Panc1 (cell line): ENCODE measurements around the gene SLC30A4. TPM values are rescaled to one million over a fixed set of nuclear protein-coding genes. Genes with fewer than 3 reads are reported as not detected.

ENCODE experiments used
- ATAC-seq: fragments of 200-7000 bp; cut with Tn5 transposase; 2 replicates; pipeline ENCODE4 v1.9.1; 2020; ENCODE audit warnings: mild to moderate bottlenecking, moderate library complexity
- BruUV-seq: library from RNA; stranded (reverse); fragments of 400-500 nt; replicated peaks from 2 replicates; lab custom pipeline; 2021; lab: Mats Ljungman, UMichigan
- CTCF ChIA-PET: fragments of 300-600 bp; sonication (Branson Sonifier 250); formaldehyde crosslinking; loops from one replicate; lab custom pipeline; 2022; ENCODE audit warnings: antibody characterized with exemption; lab: Charles Lee
- POLR2A ChIA-PET: fragments of 300-600 bp; sonication (Branson Sonifier 250); formaldehyde crosslinking; loops from one replicate; lab custom pipeline; 2022; ENCODE audit warnings: antibody characterized with exemption; lab: Charles Lee
- DNase-seq: peaks from one replicate; pipeline ENCODE4 v3.0.0-alpha.2; 2010; ENCODE audit warnings: low read depth, low spot score
- H3K27ac ChIP-seq: 2 replicates; pipeline ENCODE4 v1.5.1; 2011; ENCODE audit warnings: mild to moderate bottlenecking, low read length, inconsistent platforms
- H3K27me3 ChIP-seq: fragments of 200-500 bp; sonication (Bioruptor generic); 2 replicates; pipeline ENCODE4 v1.6.0; 2014; ENCODE audit warnings: low read length, inconsistent platforms; ENCODE audit not compliant: control insufficient read depth, insufficient read depth
- H3K36me3 ChIP-seq: fragments of 200-500 bp; sonication (Bioruptor generic); 2 replicates; pipeline ENCODE4 v1.5.1; 2014; ENCODE audit warnings: inconsistent platforms, mild to moderate bottlenecking, low read length, moderate library complexity; ENCODE audit not compliant: control insufficient read depth, insufficient read depth
- H3K4me1 ChIP-seq: 2 replicates; pipeline ENCODE4 v1.5.1; 2011; ENCODE audit warnings: inconsistent platforms, mild to moderate bottlenecking, low read length, moderate library complexity; ENCODE audit not compliant: control insufficient read depth, insufficient read depth
- H3K4me3 ChIP-seq, 2 experiments: 2 replicates each; pipeline ENCODE4 v1.5.1; 2011 to 2012; ENCODE audit warnings: low read depth in 2 of 2, low read length in 2 of 2, mild to moderate bottlenecking in 2 of 2, inconsistent platforms in 1 of 2, moderate library complexity in 1 of 2
- H3K9me3 ChIP-seq: fragments of 200-500 bp; sonication (Bioruptor generic); 2 replicates; pipeline ENCODE4 v1.5.1; 2014; ENCODE audit warnings: low read depth, mild to moderate bottlenecking, inconsistent platforms, low read length, moderate library complexity; ENCODE audit not compliant: control insufficient read depth, insufficient read depth
- CTCF ChIP-seq: fragments of 450-650 bp; IDR thresholded peaks from 2 replicates; pipeline ENCODE4 v1.5.1; 2017; ENCODE audit warnings: mild to moderate bottlenecking
- POLR2AphosphoS5 ChIP-seq: IDR thresholded peaks from 2 replicates; pipeline ENCODE4 v1.6.1; 2012; ENCODE audit warnings: mild to moderate bottlenecking, low read depth, low read length, moderate library complexity
- REST ChIP-seq, 2 experiments: IDR thresholded peaks; 2 replicates each; pipeline ENCODE4 v1.6.1; 2011 to 2012; ENCODE audit warnings: low read depth in 2 of 2, control low read depth in 1 of 2, low read length in 1 of 2, mild to moderate bottlenecking in 1 of 2, moderate library complexity in 1 of 2; ENCODE audit not compliant: insufficient read depth in 1 of 2
- SIN3A ChIP-seq: IDR thresholded peaks from 2 replicates; pipeline ENCODE4 v1.6.1; 2012; ENCODE audit warnings: low read depth, mild to moderate bottlenecking, low read length, moderate library complexity, borderline replicate concordance; ENCODE audit not compliant: insufficient read depth
- TCF7L2 ChIP-seq: IDR thresholded peaks from 2 replicates; pipeline ENCODE4 v1.6.1; 2011; ENCODE audit warnings: mild to moderate bottlenecking, low read depth, low read length, inconsistent platforms
- in situ Hi-C: cut with HindIII; loops from 2 replicates; pipeline ENCODE4 v1.10.0; 2016; ENCODE audit warnings: low sequenced_read_pairs, low pct_unique_long_range_greater_than_20kb
- intact Hi-C: fragments of 100-400 bp; cut with micrococcal nuclease; formaldehyde crosslinking; loops from one replicate; pipeline ENCODE4 v1.10.0; 2022; ENCODE audit not compliant: unreplicated experiment
- total RNA-seq: library from RNA; stranded (reverse); gene quantifications from one replicate; pipeline ENCODE4 v1.2.1, GENCODE V29; 2021; ENCODE audit not compliant: unreplicated experiment

Gene SLC30A4
- total RNA-seq, 1 experiment from 2014 or later, result 9.3 TPM

- ChIA-PET CTCF (no interaction called here), POLR2A (interaction anchor here (0.5 kb wide), 1 partner anchor 29 kb away, joined by 3 read pairs; no protein-coding TSS in a partner anchor)
- in situ Hi-C loops (no loop called here), intact Hi-C loops (no loop called here)
- Histone ChIP-seq H3K9me3 (no peaks in the 10 kb centered on the region), H3K27me3 (no peaks in the 10 kb centered on the region), H3K36me3 (no peaks in the 10 kb centered on the region), H3K4me3 (no peak overlapping the region), H3K4me1 (no peaks in the 10 kb centered on the region), H3K27ac (no peak overlapping the region)
- TF ChIP-seq SIN3A, result no peak
- no peak for TF ChIP-seq POLR2AphosphoS5
- TF ChIP-seq TCF7L2, result no peak
- no peak for TF ChIP-seq CTCF
- no peak for TF ChIP-seq REST (IDR thresholded peaks at IDR 0.05; ENCODE audit: insufficient read depth in 1 of 2, low read depth in 2 of 2, low read length in 1 of 2)
- no TSS peak for BruUV-seq
- no peak for ATAC-seq
- DNase-seq, result no peak
These were observed 21.9 kb upstream of the SLC30A4 start for GRCh38 chr15:45544266-45545023.

- no peak overlapping the region for H3K4me3 ChIP-seq
- no peaks in the 10 kb centered on the region for H3K27me3 ChIP-seq
- TF ChIP-seq CTCF (no peak), POLR2AphosphoS5 (no peak), SIN3A (no peak), TCF7L2 (no peak), REST (IDR thresholded peaks at IDR 0.05; ENCODE audit: insufficient read depth in 1 of 2, low read depth in 2 of 2, low read length in 1 of 2) (no peak)
- no peaks in the 10 kb centered on the region for H3K36me3 ChIP-seq
- H3K4me1 ChIP-seq, result no peaks in the 10 kb centered on the region
- no peak overlapping the region for H3K27ac ChIP-seq
- in situ Hi-C loops (no loop called here), intact Hi-C loops (no loop called here)
- CTCF ChIA-PET, result no interaction called here
- ATAC-seq (no peak), DNase-seq (no peak)
- POLR2A ChIA-PET, result no interaction called here
- H3K9me3 ChIP-seq, result no peaks in the 10 kb centered on the region
- no TSS peak for BruUV-seq
These were observed 20.5 kb upstream of the SLC30A4 start for GRCh38 chr15:45543051-45543450.
